ENCODE results near the gene COMT.

GRCh38 chr22:19974935-19975706, 33.5 kb downstream of the COMT start:
- TF ChIP-seq EZH2 (IDR thresholded peaks at IDR 0.05; ENCODE audit: borderline replicate concordance, low read depth, low read length, severe bottlenecking) (no peak), CTCF (IDR thresholded peaks at IDR 0.05; ENCODE audit: borderline replicate concordance, extremely low read depth, low read length, poor library complexity, severe bottlenecking) (no peak)

Data from DND-41 (cell line).